PFSK-1 (cell line): ENCODE results near the gene VTI1A.

Source experiments
- FOXP2 ChIP-seq: optimal IDR thresholded peaks from 2 replicates; pipeline ENCODE3; 2011; ENCODE audit warnings: borderline replicate concordance, control low read depth, inconsistent platforms; ENCODE audit not compliant: insufficient read depth; ENCODE audit errors: extremely low read length, extremely low read depth
- POLR2AphosphoS5 ChIP-seq: IDR thresholded peaks from 2 replicates; pipeline ENCODE4 v1.6.1; 2012; ENCODE audit warnings: low read depth, mild to moderate bottlenecking, control low read depth, low read length, moderate library complexity
- REST ChIP-seq, 2 experiments: IDR thresholded peaks; 2 replicates each; pipeline versions ENCODE4 v1.6.1 to v1.8.0; 2011 to 2012; ENCODE audit warnings: low read depth in 2 of 2, low read length in 2 of 2, control low read depth in 1 of 2, inconsistent platforms in 1 of 2, mild to moderate bottlenecking in 1 of 2, moderate library complexity in 1 of 2; ENCODE audit not compliant: insufficient read depth in 1 of 2
- SIN3A ChIP-seq: IDR thresholded peaks from 2 replicates; pipeline ENCODE4 v1.6.1; 2012; ENCODE audit warnings: mild to moderate bottlenecking, low read length, moderate library complexity, borderline replicate concordance; ENCODE audit not compliant: insufficient read depth
- TAF1 ChIP-seq: IDR thresholded peaks from 2 replicates; pipeline ENCODE4 v1.6.1; 2012; ENCODE audit warnings: low read length, control low read depth, borderline replicate concordance; ENCODE audit not compliant: insufficient read depth

Gene VTI1A

GRCh38 chr10:112847778-112848177, 400.8 kb downstream of the VTI1A start:
- TF ChIP-seq REST (IDR thresholded peaks at IDR 0.05; ENCODE audit: insufficient read depth in 1 of 2, low read depth in 2 of 2, low read length in 2 of 2) (no peak), TAF1 (no peak), POLR2AphosphoS5 (no peak)

GRCh38 chr10:112848228-112848627, 401.2 kb downstream of the VTI1A start:
- no peak for TF ChIP-seq SIN3A
- TF ChIP-seq FOXP2, result no peak
- TF ChIP-seq TAF1, result no peak
- TF ChIP-seq POLR2AphosphoS5, result no peak
- TF ChIP-seq REST (IDR thresholded peaks at IDR 0.05; ENCODE audit: insufficient read depth in 1 of 2, low read depth in 2 of 2, low read length in 2 of 2), result no peak

- TF ChIP-seq REST (IDR thresholded peaks at IDR 0.05; ENCODE audit: insufficient read depth in 1 of 2, low read depth in 2 of 2, low read length in 2 of 2), result no peak
- no peak for TF ChIP-seq FOXP2
- TF ChIP-seq TAF1, result no peak
- TF ChIP-seq POLR2AphosphoS5, result no peak
- no peak for TF ChIP-seq SIN3A
These were observed 401.9 kb downstream of the VTI1A start for GRCh38 chr10:112848868-112849430.

- TF ChIP-seq SIN3A, result no peak
- no peak for TF ChIP-seq REST (IDR thresholded peaks at IDR 0.05; ENCODE audit: insufficient read depth in 1 of 2, low read depth in 2 of 2, low read length in 2 of 2)
- no peak for TF ChIP-seq FOXP2
- no peak for TF ChIP-seq POLR2AphosphoS5
- TF ChIP-seq TAF1, result no peak
These were observed 402.5 kb downstream of the VTI1A start for GRCh38 chr10:112849546-112849945.

GRCh38 chr10:112851181-112851580, 404.2 kb downstream of the VTI1A start:
- TF ChIP-seq POLR2AphosphoS5, result no peak
- TF ChIP-seq SIN3A, result no peak
- no peak for TF ChIP-seq FOXP2
- TF ChIP-seq TAF1, result no peak
- TF ChIP-seq REST (IDR thresholded peaks at IDR 0.05; ENCODE audit: insufficient read depth in 1 of 2, low read depth in 2 of 2, low read length in 2 of 2), result no peak
